GM18526 (cell line): Measurements from ENCODE around the gene OR13C2.

Experiments
- POLR2A ChIP-seq: IDR thresholded peaks from 3 replicates; pipeline ENCODE4 v1.6.1; 2011; ENCODE audit not compliant: insufficient read length; ENCODE audit errors: extremely low read depth

Gene OR13C2

DNA sequence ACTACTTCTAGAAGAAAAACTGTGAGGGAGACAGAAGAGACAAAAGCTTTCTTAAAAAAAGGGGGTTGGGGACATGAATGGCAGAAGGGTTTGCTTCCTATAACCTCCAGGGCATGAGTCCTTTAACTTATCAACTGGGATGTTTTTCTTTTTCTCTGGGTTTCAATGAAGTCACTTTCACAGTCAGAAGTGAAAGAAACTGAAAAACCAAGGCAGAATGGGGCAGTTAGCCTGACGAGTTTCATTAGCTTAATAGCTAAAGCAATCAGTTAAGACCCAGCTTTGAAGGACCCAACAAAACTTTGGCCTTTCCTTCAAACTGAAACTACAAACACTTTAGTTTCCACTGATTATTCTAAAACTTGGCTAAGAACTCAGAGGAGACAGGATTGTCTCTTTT lies 41.1 kb downstream of the OR13C2 start:
- no peak for TF ChIP-seq POLR2A

DNA sequence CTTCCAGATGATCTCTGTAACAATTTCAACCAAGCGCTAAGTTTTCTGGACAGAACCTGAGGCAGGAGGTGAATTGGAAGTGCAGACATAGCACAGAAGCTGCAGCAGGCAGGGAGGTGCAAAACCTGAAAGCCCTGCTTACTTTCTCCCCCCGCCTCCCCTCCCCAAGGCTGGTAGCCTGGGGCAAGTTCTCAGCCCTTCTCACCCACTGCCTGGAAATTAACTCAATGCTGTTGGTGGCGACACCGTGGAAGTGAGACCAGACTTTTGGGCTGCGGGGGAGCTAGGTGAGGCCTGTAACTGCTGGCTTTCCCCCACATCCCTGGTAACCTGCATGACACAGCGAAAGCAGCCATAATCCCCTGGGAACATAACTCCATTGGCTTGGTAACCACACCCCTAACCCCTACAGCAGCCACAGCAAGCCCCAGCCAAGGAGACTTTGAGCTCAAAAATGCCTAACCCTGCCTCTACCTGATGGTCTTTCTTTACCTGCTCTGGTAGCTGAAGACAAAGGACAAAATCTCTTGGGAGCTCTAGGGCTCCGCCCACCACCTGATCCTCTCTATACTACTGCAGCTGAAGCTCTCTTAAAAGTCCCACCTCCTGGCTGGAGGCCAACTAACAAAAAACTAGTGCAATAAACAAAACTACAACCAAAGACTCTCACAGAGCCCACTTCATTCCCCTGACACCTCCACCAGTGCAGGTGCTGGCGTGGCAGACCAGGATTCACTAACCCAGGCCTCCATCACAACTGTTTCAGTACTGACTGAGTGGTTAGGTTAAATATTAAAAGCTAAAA lies 48.4 kb downstream of the OR13C2 start:
- no peak for TF ChIP-seq POLR2A

- TF ChIP-seq POLR2A, result no peak
Observed at GRCh38 chr9:104555521-104555920, 49.9 kb downstream of the OR13C2 start.
